H1 (cell line): ENCODE results near the gene FOSL2. TPM values are rescaled to one million over a fixed set of nuclear protein-coding genes. Genes with fewer than 3 reads are reported as not detected.

ENCODE experiments used
- CTCF ChIA-PET: fragments of 300-600 bp; sonication (Branson Sonifier 250); formaldehyde crosslinking; loops from one replicate; lab custom pipeline; 2021; ENCODE audit not compliant: partially characterized antibody; lab: Charles Lee
- POLR2A ChIA-PET: fragments of 300-600 bp; sonication (Branson Sonifier 250); formaldehyde crosslinking; loops from one replicate; lab custom pipeline; 2021; ENCODE audit warnings: inconsistent platforms; ENCODE audit not compliant: partially characterized antibody; lab: Charles Lee
- DNase-seq, 2 experiments: peaks; one replicate each; pipeline versions ENCODE4 v3.0.0 to v3.0.0-alpha.2; 2010 to 2022; ENCODE audit warnings: low spot score in 2 of 2, low read depth in 1 of 2, mixed read lengths in 1 of 2
- FAIRE-seq: peaks from 2 replicates; lab custom pipeline; 2011; peaks lifted over from hg19 to GRCh38; lab: Jason Lieb, UNC
- H2AFZ ChIP-seq: 2 replicates; pipeline ENCODE4 v1.8.1; 2012; ENCODE audit warnings: low read length, inconsistent platforms
- H2AK5ac ChIP-seq: 2 replicates; pipeline ENCODE4 v1.6.1; 2013; ENCODE audit warnings: low read depth, low read length
- H2BK120ac ChIP-seq: replicated peaks from 2 replicates; pipeline ENCODE3; 2013; ENCODE audit warnings: low read depth, low read length, inconsistent platforms
- H2BK12ac ChIP-seq: 2 replicates; pipeline ENCODE4 v1.6.1; 2013; ENCODE audit warnings: low read depth, low read length
- H2BK15ac ChIP-seq: 2 replicates; pipeline ENCODE4 v1.6.1; 2013; ENCODE audit warnings: low read length
- H2BK20ac ChIP-seq: 2 replicates; pipeline ENCODE4 v1.6.1; 2013; ENCODE audit warnings: low read length
- H2BK5ac ChIP-seq: 2 replicates; pipeline ENCODE4 v1.6.1; 2013; ENCODE audit warnings: low read depth, low read length
- H3K14ac ChIP-seq: 2 replicates; pipeline ENCODE4 v1.6.1; 2013; ENCODE audit warnings: inconsistent platforms; ENCODE audit not compliant: insufficient read length
- H3K18ac ChIP-seq: 2 replicates; pipeline ENCODE4 v1.6.1; 2013; ENCODE audit warnings: low read length; ENCODE audit errors: extremely low read depth
- H3K23ac ChIP-seq: 2 replicates; pipeline ENCODE4 v1.6.1; 2013; ENCODE audit warnings: inconsistent platforms; ENCODE audit not compliant: insufficient read length
- H3K23me2 ChIP-seq: 2 replicates; pipeline ENCODE4 v1.6.1; 2013; ENCODE audit warnings: low read depth, low read length
- H3K27ac ChIP-seq: 2 replicates; pipeline ENCODE4 v1.6.1; 2011; ENCODE audit warnings: low read depth, low read length, inconsistent platforms
- H3K27me3 ChIP-seq, 4 experiments: replicated peaks in 1 of 4; 1 replicate in 1 of 4; 2 replicates in 3 of 4; pipeline versions ENCODE4 v1.6.1 to v1.8.1; 2011 to 2013; ENCODE audit warnings: low read length in 3 of 4, mild to moderate bottlenecking in 3 of 4, inconsistent platforms in 2 of 4, mixed read lengths in 2 of 4, moderate library complexity in 1 of 4; ENCODE audit not compliant: control insufficient read depth in 3 of 4, insufficient read depth in 3 of 4; ENCODE audit errors: extremely low read depth in 1 of 4
- H3K36me3 ChIP-seq, 4 experiments: 2 replicates each; pipeline versions ENCODE4 v1.6.1 to v1.8.1; 2011 to 2013; ENCODE audit warnings: mild to moderate bottlenecking in 4 of 4, low read length in 3 of 4, moderate library complexity in 2 of 4, control low read depth in 1 of 4, inconsistent platforms in 1 of 4; ENCODE audit not compliant: insufficient read depth in 4 of 4, control insufficient read depth in 2 of 4
- H3K4ac ChIP-seq: replicated peaks from 2 replicates; pipeline ENCODE3; 2013; ENCODE audit warnings: low read length, low read depth, mixed read lengths, inconsistent platforms; ENCODE audit not compliant: insufficient read length
- H3K4me1 ChIP-seq, 4 experiments: replicated peaks in 1 of 4; 1 replicate in 1 of 4; 2 replicates in 3 of 4; pipeline versions ENCODE4 v1.6.1 to v1.8.1; 2011 to 2013; ENCODE audit warnings: low read length in 3 of 4, inconsistent platforms in 2 of 4, mixed read lengths in 1 of 4; ENCODE audit not compliant: insufficient read depth in 4 of 4, control insufficient read depth in 3 of 4
- H3K4me2 ChIP-seq, 2 experiments: 2 replicates each; pipeline versions ENCODE4 v1.6.1 to v1.8.1; 2011 to 2013; ENCODE audit warnings: low read depth in 2 of 2, low read length in 2 of 2, control low read depth in 1 of 2, inconsistent platforms in 1 of 2, mild to moderate bottlenecking in 1 of 2; ENCODE audit not compliant: insufficient read depth in 1 of 2
- H3K4me3 ChIP-seq, 4 experiments: fragments of 200-600, 300-600 bp in 1 of 4; sonication (generic), shearing (Covaris generic), sonication (Bioruptor Twin) in 1 of 4; 2 replicates each; pipeline versions ENCODE4 v1.5.1 to v1.8.1; 2011 to 2016; ENCODE audit warnings: low read length in 4 of 4, low read depth in 3 of 4, control low read depth in 2 of 4, inconsistent platforms in 2 of 4, mild to moderate bottlenecking in 2 of 4, mixed read lengths in 1 of 4, moderate library complexity in 1 of 4; ENCODE audit not compliant: insufficient read depth in 2 of 4; ENCODE audit errors: extremely low read depth in 1 of 4
- H3K56ac ChIP-seq: replicated peaks from 2 replicates; pipeline ENCODE3; 2013; ENCODE audit warnings: low read depth, mild to moderate bottlenecking, mixed read lengths, low read length, inconsistent platforms; ENCODE audit not compliant: insufficient read length
- H3K79me1 ChIP-seq: 2 replicates; pipeline ENCODE4 v1.6.1; 2013; ENCODE audit warnings: low read depth, low read length, control low read depth
- H3K79me2 ChIP-seq, 2 experiments: 2 replicates each; pipeline versions ENCODE4 v1.6.1 to v1.8.1; 2012 to 2013; ENCODE audit warnings: low read length in 2 of 2, mild to moderate bottlenecking in 2 of 2, inconsistent platforms in 1 of 2; ENCODE audit not compliant: insufficient read depth in 2 of 2, control insufficient read depth in 1 of 2
- H3K9ac ChIP-seq, 4 experiments: replicated peaks in 1 of 4; 1 replicate in 1 of 4; 2 replicates in 3 of 4; pipeline versions ENCODE4 v1.6.1 to v1.8.1; 2011 to 2013; ENCODE audit warnings: low read depth in 3 of 4, low read length in 3 of 4, control low read depth in 2 of 4, mild to moderate bottlenecking in 2 of 4, moderate library complexity in 2 of 4, inconsistent platforms in 1 of 4; ENCODE audit errors: extremely low read depth in 1 of 4
- H3K9me3 ChIP-seq, 2 experiments: 2 replicates each; pipeline versions ENCODE4 v1.6.1 to v1.8.1; 2012 to 2013; ENCODE audit warnings: mild to moderate bottlenecking in 2 of 2, moderate library complexity in 2 of 2, control low read depth in 1 of 2, inconsistent platforms in 1 of 2, low read depth in 1 of 2, low read length in 1 of 2, mixed read lengths in 1 of 2; ENCODE audit not compliant: insufficient read depth in 2 of 2
- H4K20me1 ChIP-seq, 2 experiments: replicated peaks in 1 of 2; 2 replicates each; pipeline versions ENCODE3 to v1.8.1; 2011 to 2013; ENCODE audit warnings: inconsistent platforms in 2 of 2, low read length in 2 of 2, mild to moderate bottlenecking in 1 of 2; ENCODE audit not compliant: insufficient read depth in 2 of 2, control insufficient read depth in 1 of 2
- H4K5ac ChIP-seq: 2 replicates; pipeline ENCODE4 v1.6.1; 2013; ENCODE audit warnings: low read length, low read depth, mixed read lengths, inconsistent platforms; ENCODE audit not compliant: insufficient read length
- H4K8ac ChIP-seq: 2 replicates; pipeline ENCODE4 v1.8.0; 2013; ENCODE audit warnings: mild to moderate bottlenecking, moderate library complexity, low read length, inconsistent platforms; ENCODE audit not compliant: insufficient read depth; ENCODE audit errors: extremely low read depth
- H4K91ac ChIP-seq: replicated peaks from 2 replicates; pipeline ENCODE3; 2013; ENCODE audit warnings: low read length, mixed read lengths, inconsistent platforms; ENCODE audit not compliant: insufficient read length
- CHD1 ChIP-seq: IDR thresholded peaks from 2 replicates; pipeline ENCODE4 v1.6.1; 2012; ENCODE audit warnings: low read depth, low read length, improper control_type of control experiment
- CTBP2 ChIP-seq: IDR thresholded peaks from 2 replicates; pipeline ENCODE4 v1.7.0; 2011; ENCODE audit warnings: borderline replicate concordance, mild to moderate bottlenecking, moderate library complexity, mixed read lengths, low read length; ENCODE audit not compliant: insufficient read depth, insufficient read length
- EZH2 ChIP-seq: fragments of 200-600 bp; sonication (generic); IDR thresholded peaks from 2 replicates; pipeline ENCODE4 v1.7.1; 2012; ENCODE audit warnings: low read depth, mild to moderate bottlenecking, moderate library complexity, low read length, inconsistent platforms; ENCODE audit not compliant: severe bottlenecking
- GTF2F1 ChIP-seq: IDR thresholded peaks from 2 replicates; pipeline ENCODE4 v1.6.1; 2012; ENCODE audit warnings: low read depth, low read length, improper control_type of control experiment, borderline replicate concordance
- KDM4A ChIP-seq: IDR thresholded peaks from one replicate; pipeline ENCODE4 v1.7.1; 2012; ENCODE audit warnings: low read depth, mild to moderate bottlenecking, moderate library complexity, low read length, inconsistent platforms; ENCODE audit not compliant: severe bottlenecking
- NANOG ChIP-seq: IDR thresholded peaks from 2 replicates; pipeline ENCODE4 v1.6.1; 2011; ENCODE audit warnings: low read length, low read depth, mild to moderate bottlenecking, inconsistent platforms; ENCODE audit not compliant: insufficient read depth, poor library complexity, severe bottlenecking
- POLR2A ChIP-seq, 2 experiments: IDR thresholded peaks; 1 replicate in 1 of 2; 2 replicates in 1 of 2; pipeline ENCODE4 v1.6.1; 2011; ENCODE audit warnings: low read depth in 2 of 2, low read length in 2 of 2, mild to moderate bottlenecking in 2 of 2; ENCODE audit errors: control extremely low read depth in 1 of 2
- RAD21 ChIP-seq, 2 experiments: IDR thresholded peaks in 1 of 2; conservative IDR thresholded peaks in 1 of 2; 2 replicates each; pipeline ENCODE4 v1.6.1; 2011; ENCODE audit warnings: low read depth in 2 of 2, low read length in 2 of 2, improper control_type of control experiment in 1 of 2, inconsistent platforms in 1 of 2, mild to moderate bottlenecking in 1 of 2, moderate library complexity in 1 of 2
- SP1 ChIP-seq: IDR thresholded peaks from 2 replicates; pipeline ENCODE4 v1.6.1; 2011; ENCODE audit warnings: low read depth, low read length
- TAF7 ChIP-seq: optimal IDR thresholded peaks from 2 replicates; pipeline ENCODE3; 2011; ENCODE audit warnings: low read depth, mild to moderate bottlenecking, inconsistent platforms, low read length, moderate library complexity, borderline replicate concordance
- USF2 ChIP-seq: IDR thresholded peaks from 2 replicates; pipeline ENCODE4 v1.6.1; 2011; ENCODE audit warnings: low read length, improper control_type of control experiment
- WGBS, 2 experiments: shearing (Covaris generic) in 1 of 2; methylation state at CpG; one replicate each; pipeline versions ENCODE4 v1.1.6 to v1.1.7; 2013 to 2015; ENCODE audit warnings: low lambda C conversion rate in 2 of 2, mixed read lengths in 2 of 2, inconsistent platforms in 1 of 2, low coverage in 1 of 2, missing lambda C conversion rate in 1 of 2; ENCODE audit not compliant: insufficient replicate concordance in 2 of 2, insufficient coverage in 1 of 2, insufficient read length in 1 of 2; ENCODE audit errors: extremely low coverage in 1 of 2, missing lambda C conversion rate in 1 of 2; 5-methylcytosine and 5-hydroxymethylcytosine counted together
- polyA plus RNA-seq, 7 experiments: library from polyadenylated mRNA; depleted of rRNA in 3 of 7; stranded (reverse) in 5 of 7; unstranded in 2 of 7; fragments of >200 nt in 5 of 7; fragments of 200-250 nt in 2 of 7; gene quantifications; 1 replicate in 5 of 7; 2 replicates in 1 of 7; 4 replicates in 1 of 7; pipeline versions ENCODE4 v1.2.1 to v1.2.3, GENCODE V29; 2011 to 2013; ENCODE audit warnings: missing spikeins in 2 of 7, mixed read lengths in 2 of 7
- total RNA-seq: library from RNA; stranded (reverse); fragmentation: NEBNext Ultra II Directional; extraction: Animal tissue kit (Norgen Biotek cat#: 25700); gene quantifications from 2 replicates; pipeline ENCODE4 v1.2.1, GENCODE V29; 2021

Gene FOSL2
- total and polyA plus RNA-seq, 2 of the 8 experiments (the other 6 are each of a cell fraction or from before 2014, with no cell fraction given): 1.5 to 4.5 TPM

GRCh38 chr2:28352610-28353195, 40.0 kb upstream of the FOSL2 start:
- no peak for TF ChIP-seq CHD1
- no peak for TF ChIP-seq POLR2A (IDR thresholded peaks at IDR 0.05; ENCODE audit: control extremely low read depth in 1 of 2, low read depth in 2 of 2, low read length in 2 of 2)
- TF ChIP-seq GTF2F1: no peak
- TF ChIP-seq CTBP2: no peak
- no peak for TF ChIP-seq SP1
- no peak for TF ChIP-seq EZH2
- no peak for TF ChIP-seq NANOG
- TF ChIP-seq KDM4A: no peak
- no peak for TF ChIP-seq RAD21 (IDR thresholded peaks at IDR 0.05 in 1 of 2, conservative IDR thresholded peaks at IDR 0.05 in 1 of 2; ENCODE audit: low read depth in 2 of 2, low read length in 2 of 2)
- no peak for TF ChIP-seq TAF7
- TF ChIP-seq USF2: no peak
- H3K4ac ChIP-seq: no peak overlapping the region
- no peak overlapping the region for H2BK5ac ChIP-seq
- H4K91ac ChIP-seq: no peak overlapping the region
- no peak overlapping the region for H2BK120ac ChIP-seq
- DNase-seq (no peak), FAIRE-seq (no peak)
- H2BK15ac ChIP-seq: no peak overlapping the region
- H2AK5ac ChIP-seq: no peak overlapping the region
- no peak overlapping the region for H3K18ac ChIP-seq
- H3K23me2 ChIP-seq: no peaks in the 10 kb centered on the region
- H3K79me1 ChIP-seq: no peaks in the 10 kb centered on the region
- POLR2A ChIA-PET: no interaction called here
- H3K27me3 ChIP-seq: no peaks in the 10 kb centered on the region
- H4K20me1 ChIP-seq: no peaks in the 10 kb centered on the region
- H3K14ac ChIP-seq: no peak overlapping the region
- H2AFZ ChIP-seq: no peak overlapping the region
- no peaks in the 10 kb centered on the region for H3K9me3 ChIP-seq
- H3K4me2 ChIP-seq: no peak overlapping the region
- no peak overlapping the region for H3K4me3 ChIP-seq
- H3K27ac ChIP-seq: no peak overlapping the region
- no peak overlapping the region for H4K5ac ChIP-seq
- peaks cover 0 to 6% (median 2%) of the 10 kb centered on the region in 4 experiments; a peak in 5 of 7 replicates for H3K4me1 ChIP-seq
- no peak overlapping the region for H2BK20ac ChIP-seq
- peak overlapping the region; percentile 18; the same call in 1 of the 2 replicates for H4K8ac ChIP-seq
- CTCF ChIA-PET: no interaction called here
- H2BK12ac ChIP-seq: no peak overlapping the region
- H3K79me2 ChIP-seq: no peaks in the 10 kb centered on the region
- H3K36me3 ChIP-seq: no peaks in the 10 kb centered on the region
- H3K23ac ChIP-seq: no peak overlapping the region
- 80% methylated on average over 16 of the region's 16 CpGs; no CpG with 5 or more reads in 1 of the 2 experiments for whole genome bisulfite sequencing, 2 experiments
- H3K9ac ChIP-seq: no peak overlapping the region
- no peak overlapping the region for H3K56ac ChIP-seq
